Suprapubic skin (tissue), 4 donors: ENCODE measurements around the gene DUS1L.

Experiments used
- CTCF ChIP-seq, 2 donors: fragments of 200-600 bp in 1 of 2; fragments of 450-650 bp in 1 of 2; sonication (generic) in 1 of 2; IDR thresholded peaks; one replicate each; pipeline ENCODE4 v1.5.1; 2016 to 2019; ENCODE audit warnings: antibody characterized with exemption in 2 of 2, mild to moderate bottlenecking in 1 of 2, moderate library complexity in 1 of 2
- EP300 ChIP-seq: sonication (generic); formaldehyde crosslinking; IDR thresholded peaks from one replicate; pipeline ENCODE4 v1.6.1; 2017; ENCODE audit warnings: antibody characterized with exemption
- POLR2A ChIP-seq, 2 donors: fragments of 450-650 bp; IDR thresholded peaks; one replicate each; pipeline ENCODE4 v1.6.1; 2017; ENCODE audit warnings: antibody characterized with exemption in 2 of 2, mild to moderate bottlenecking in 2 of 2, moderate library complexity in 2 of 2
- POLR2AphosphoS5 ChIP-seq, 3 donors: sonication (generic); formaldehyde crosslinking; IDR thresholded peaks; one replicate each; pipeline ENCODE4 v1.6.1; 2017; ENCODE audit warnings: antibody characterized with exemption in 3 of 3

DNA sequence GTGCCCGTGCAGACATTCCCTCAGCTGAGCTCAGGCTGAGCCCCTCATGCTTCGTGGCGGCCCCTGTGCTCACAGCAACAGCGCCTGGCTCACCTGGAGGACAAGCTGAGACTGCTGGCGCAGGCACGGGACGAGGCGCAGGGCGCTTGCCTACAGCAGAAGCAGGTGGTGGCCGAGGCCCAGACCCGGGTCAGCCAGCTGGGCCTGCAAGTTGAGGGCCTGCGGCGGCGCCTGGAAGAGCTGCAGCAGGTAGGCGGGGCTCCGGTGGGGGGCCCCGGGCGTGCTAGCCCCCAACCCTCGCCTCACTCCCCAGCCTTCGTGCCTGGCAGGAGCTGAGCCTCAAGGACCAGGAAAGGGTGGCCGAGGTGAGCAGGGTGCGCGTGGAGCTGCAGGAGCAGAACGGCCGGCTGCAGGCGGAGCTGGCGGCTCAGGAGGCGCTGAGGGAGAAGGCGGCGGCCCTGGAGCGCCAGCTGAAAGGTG lies 35.6 kb downstream of the DUS1L start:
- TF ChIP-seq CTCF (IDR thresholded peaks at IDR 0.05) = no peak
- no peak for TF ChIP-seq POLR2AphosphoS5 (IDR thresholded peaks at IDR 0.05)
- TF ChIP-seq POLR2A (IDR thresholded peaks at IDR 0.05) = no peak
- TF ChIP-seq EP300 = no peak
